Measurements from ENCODE around the gene TGFB2.

TGFB2 gene

GRCh38 chr1:218426343-218426657 is 81.2 kb downstream of the TGFB2 start:
- no peak for DNase-seq (ENCODE audit: low spot score)

- no peak for DNase-seq (ENCODE audit: low spot score)
These were observed 84.2 kb downstream of the TGFB2 start for GRCh38 chr1:218429301-218429700.

DNA sequence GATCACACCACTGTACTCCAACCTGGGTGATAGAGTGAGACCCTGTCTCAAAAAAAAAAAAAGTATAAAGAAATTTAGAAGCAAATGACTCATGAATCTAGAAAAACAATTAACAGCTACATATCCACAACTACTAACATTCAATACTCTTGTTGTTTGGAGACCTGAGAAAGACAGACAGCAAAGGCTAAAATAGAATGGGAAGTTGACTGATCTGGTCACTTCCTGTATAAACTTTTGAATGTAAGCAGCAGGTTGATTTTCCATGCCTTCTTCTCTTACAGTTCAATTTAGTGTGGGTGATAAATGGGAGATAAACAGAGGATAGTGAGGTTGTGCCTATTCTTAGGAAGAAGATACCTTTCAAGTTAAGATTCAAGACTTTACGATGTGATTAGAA is 85.2 kb downstream of the TGFB2 start:
- DNase-seq (ENCODE audit: low spot score): no peak

GRCh38 chr1:218430822-218431221 is 85.7 kb downstream of the TGFB2 start:
- DNase-seq (ENCODE audit: low spot score): no peak

GRCh38 chr1:218431476-218431875 is 86.3 kb downstream of the TGFB2 start:
- no peak for DNase-seq (ENCODE audit: low spot score)

GRCh38 chr1:218433744-218434143 is 88.6 kb downstream of the TGFB2 start:
- no peak for DNase-seq (ENCODE audit: low spot score)

GRCh38 chr1:218435528-218435927 is 90.4 kb downstream of the TGFB2 start:
- DNase-seq (ENCODE audit: low spot score): no peak

- no peak for DNase-seq (ENCODE audit: low spot score)
These were observed 91.2 kb downstream of the TGFB2 start for GRCh38 chr1:218436346-218436745.

DNA sequence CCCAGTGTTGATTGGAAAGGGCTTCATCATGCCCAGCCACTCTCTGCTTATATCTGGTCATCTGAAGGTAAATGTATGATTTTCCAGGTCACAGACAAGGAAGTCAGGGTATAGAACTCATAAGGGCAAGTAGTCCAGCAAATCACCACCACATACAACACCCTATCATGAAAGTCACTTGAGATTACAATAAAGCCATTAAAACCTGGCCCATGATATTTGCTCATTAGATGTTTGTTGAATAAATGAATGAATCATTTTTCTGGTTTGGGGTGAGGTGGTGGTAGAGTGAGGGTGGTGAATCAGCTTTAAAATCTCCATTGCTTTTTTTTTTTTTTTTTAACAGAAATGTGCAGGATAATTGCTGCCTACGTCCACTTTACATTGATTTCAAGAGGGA is 91.9 kb downstream of the TGFB2 start:
- no peak for DNase-seq (ENCODE audit: low spot score)

GRCh38 chr1:218439541-218440295 is 94.6 kb downstream of the TGFB2 start:
- no peak for DNase-seq (ENCODE audit: low spot score)

DNA sequence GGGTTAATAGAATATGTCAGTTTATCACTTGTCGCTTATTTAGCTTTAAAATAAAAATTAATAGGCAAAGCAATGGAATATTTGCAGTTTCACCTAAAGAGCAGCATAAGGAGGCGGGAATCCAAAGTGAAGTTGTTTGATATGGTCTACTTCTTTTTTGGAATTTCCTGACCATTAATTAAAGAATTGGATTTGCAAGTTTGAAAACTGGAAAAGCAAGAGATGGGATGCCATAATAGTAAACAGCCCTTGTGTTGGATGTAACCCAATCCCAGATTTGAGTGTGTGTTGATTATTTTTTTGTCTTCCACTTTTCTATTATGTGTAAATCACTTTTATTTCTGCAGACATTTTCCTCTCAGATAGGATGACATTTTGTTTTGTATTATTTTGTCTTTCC is 98.1 kb downstream of the TGFB2 start:
- DNase-seq (ENCODE audit: low spot score): no peak

DNA sequence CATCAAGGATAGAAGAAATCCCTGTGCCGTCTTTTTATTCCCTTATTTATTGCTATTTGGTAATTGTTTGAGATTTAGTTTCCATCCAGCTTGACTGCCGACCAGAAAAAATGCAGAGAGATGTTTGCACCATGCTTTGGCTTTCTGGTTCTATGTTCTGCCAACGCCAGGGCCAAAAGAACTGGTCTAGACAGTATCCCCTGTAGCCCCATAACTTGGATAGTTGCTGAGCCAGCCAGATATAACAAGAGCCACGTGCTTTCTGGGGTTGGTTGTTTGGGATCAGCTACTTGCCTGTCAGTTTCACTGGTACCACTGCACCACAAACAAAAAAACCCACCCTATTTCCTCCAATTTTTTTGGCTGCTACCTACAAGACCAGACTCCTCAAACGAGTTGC is 99.0 kb downstream of the TGFB2 start:
- no peak for DNase-seq (ENCODE audit: low spot score)

- no peak for DNase-seq (ENCODE audit: low spot score)
These were observed 99.5 kb downstream of the TGFB2 start for GRCh38 chr1:218444588-218444987.

DNA sequence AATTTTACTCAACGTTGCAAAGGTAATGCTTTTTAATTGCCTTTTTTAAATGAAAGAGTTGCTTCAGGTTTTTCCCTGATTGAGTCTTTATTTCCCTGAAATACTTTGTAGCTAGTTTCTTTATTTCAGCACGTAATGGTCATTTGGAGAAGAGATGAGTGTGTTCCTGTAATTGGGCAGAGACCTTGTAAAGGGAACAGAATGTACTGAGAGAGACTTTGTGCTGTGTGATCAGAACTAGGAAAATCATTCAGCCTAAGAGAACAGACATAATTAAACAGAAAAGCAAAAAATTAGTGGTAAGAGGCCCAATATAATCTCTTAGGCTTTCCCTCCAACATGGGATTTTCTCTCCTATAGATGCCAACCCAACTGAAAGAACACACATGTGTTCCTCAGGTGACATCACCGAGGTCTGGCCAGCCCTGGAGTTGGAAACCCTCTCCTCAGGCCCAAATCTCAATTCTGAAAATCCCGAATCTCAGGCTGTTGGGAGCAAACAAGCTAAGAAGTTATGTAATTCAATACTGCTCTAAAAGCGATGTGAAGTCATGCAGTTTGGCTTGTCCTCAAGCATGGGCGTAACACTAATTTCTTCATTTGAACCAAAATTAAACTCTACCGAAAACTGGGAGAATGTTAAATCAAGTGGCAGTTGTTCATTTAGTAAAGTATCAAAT is 102.0 kb downstream of the TGFB2 start:
- DNase-seq (ENCODE audit: low spot score): no peak

DNA sequence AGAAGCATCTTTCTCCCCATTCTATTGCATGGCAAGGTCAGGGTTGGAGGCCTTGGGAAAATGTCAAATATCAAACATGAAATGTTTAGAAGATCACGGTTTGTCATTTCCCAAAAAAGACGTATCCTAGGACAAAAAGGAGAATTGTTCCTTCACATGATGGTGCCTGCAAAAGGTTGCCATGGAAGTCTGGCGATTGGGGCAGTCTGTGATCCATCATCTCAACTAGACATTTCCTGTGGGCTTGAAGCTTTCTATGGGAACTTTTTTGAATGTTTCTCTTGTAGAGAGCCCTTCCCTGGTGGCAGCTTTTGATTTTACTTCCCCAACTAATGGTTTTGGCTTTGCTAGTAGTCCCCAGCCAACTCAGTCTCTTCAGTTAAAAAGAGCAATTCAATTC is 106.3 kb downstream of the TGFB2 start:
- no peak for DNase-seq (ENCODE audit: low spot score)

DNA sequence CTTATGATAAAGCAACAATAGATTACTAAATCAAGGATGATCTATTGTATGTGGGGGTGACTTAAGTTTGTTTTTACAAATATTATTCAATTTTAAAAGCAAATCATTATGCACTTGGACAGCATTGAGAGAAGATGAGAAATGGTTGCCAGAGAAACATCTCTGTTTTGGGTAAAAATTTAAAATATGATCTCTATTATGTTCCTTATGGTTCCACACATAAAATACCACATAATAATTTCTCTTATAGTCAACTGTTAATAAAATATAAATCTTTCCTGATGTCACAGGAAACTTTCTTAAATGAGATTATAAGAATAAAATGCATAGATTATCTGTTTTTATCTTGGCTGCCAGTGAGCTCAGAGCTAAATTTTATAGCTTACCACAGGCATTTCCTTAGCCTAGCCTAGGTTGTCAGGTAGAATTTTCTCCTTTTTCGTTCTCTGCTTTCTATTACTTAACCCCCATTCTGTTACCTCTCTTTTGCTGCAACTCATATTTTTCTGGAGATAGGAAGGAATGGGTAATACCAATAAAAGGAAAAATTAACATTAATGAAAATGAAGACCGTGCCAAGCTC is 109.7 kb downstream of the TGFB2 start:
- DNase-seq (ENCODE audit: low spot score): no peak

DNA sequence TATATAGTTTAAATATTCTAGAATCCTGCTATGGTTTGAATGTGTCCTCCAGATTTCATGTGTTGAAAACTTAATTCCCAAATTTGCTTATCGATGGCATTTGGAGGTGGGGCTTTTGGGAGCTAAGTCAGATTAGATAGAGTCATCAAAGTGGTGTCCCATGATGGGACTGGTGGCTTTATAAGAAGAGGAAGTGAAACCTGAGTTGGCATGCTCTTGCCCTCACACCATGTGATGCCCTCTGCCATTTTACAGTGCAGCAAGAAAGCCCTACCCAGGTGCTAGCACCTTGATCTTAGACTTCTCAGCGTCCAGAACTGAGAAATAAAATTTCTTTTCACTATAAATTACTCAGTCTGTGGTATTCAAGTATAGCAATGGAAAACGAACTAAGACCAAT is 111.3 kb downstream of the TGFB2 start:
- no peak for DNase-seq (ENCODE audit: low spot score)

DNA sequence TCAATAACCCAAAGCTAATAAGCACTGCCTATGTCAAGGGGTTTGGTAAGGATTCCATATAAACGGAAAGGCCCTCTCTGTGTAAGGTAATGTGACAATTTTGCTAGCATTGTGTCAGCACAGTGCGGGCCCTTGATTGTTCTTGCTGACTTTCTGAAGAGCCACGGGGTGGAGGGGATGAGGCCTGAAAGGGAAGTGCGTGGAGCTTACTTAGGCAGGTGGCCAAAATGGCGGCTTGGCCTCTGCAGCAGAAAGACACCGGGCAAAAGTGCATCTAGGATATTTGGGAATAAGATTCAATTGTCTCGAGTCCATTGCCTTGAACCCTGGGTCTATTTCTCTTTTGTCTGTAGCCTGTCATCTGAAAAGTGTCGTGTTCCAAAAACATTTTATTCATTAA is 114.3 kb downstream of the TGFB2 start:
- DNase-seq (ENCODE audit: low spot score): no peak

GRCh38 chr1:218459878-218460711 is 115.0 kb downstream of the TGFB2 start:
- no peak for DNase-seq (ENCODE audit: low spot score)

DNA sequence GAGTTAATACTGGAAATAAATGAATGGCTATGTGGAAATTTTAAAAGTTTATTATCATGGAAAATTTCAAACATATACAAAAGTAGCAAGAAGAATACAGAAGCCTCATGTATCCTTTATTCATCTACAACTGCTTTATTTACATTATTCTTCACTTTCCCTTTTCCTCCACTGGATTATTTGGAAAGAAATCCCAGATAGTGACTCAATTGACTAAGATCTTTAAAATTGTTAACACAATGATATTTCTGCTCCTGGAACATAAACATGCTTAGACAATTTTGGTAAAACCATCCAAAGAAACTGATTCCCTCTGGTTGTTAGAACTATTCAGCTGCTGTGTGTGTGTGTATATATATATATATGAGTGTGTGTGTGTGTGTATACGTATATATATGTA is 116.2 kb downstream of the TGFB2 start:
- no peak for DNase-seq (ENCODE audit: low spot score)

DNA sequence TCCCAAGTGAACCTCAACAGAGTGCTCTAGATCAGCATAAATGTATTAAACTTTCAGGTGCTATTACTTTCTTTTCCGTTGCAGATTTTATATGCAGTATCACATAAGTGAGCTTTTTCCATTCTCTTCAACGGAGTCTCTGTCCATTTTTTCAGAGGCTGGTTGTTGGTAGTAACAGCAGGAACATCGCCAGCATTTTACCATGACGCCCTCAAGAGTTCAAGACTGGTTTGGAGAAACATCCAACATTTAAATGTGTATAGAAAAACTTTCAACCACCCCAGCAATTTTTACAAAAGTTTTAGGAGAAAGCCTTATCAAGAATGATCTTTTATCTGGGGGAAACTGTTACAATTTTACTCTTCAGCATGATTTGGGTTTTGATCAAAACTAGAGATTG is 117.0 kb downstream of the TGFB2 start:
- DNase-seq (ENCODE audit: low spot score): no peak

- no peak for DNase-seq (ENCODE audit: low spot score)
These were observed 117.5 kb downstream of the TGFB2 start for GRCh38 chr1:218462587-218462986.
